Transverse colon (tissue), 4 donors: Measurements from ENCODE around the gene ARHGEF11. TPM values are rescaled to one million over a fixed set of nuclear protein-coding genes. Genes with fewer than 3 reads are reported as not detected.

ENCODE experiments used
- DNase-seq: peaks from one replicate; pipeline ENCODE4 v3.0.0-alpha.2; 2019
- H3K27ac ChIP-seq, 4 donors: fragments of 200-600 bp; sonication (generic); 2 replicates each; pipeline ENCODE4 v1.5.1; 2016 to 2018; ENCODE audit warnings: inconsistent platforms in 4 of 4
- H3K27me3 ChIP-seq: fragments of 200-600 bp; sonication (generic); 2 replicates; pipeline ENCODE4 v1.5.1; 2017; ENCODE audit warnings: inconsistent platforms
- H3K36me3 ChIP-seq, 4 donors: fragments of 200-600 bp; sonication (generic); 2 replicates each; pipeline ENCODE4 v1.5.1; 2017 to 2019; ENCODE audit warnings: inconsistent platforms in 4 of 4
- H3K4me1 ChIP-seq, 4 donors: fragments of 200-600 bp; sonication (generic); 2 replicates each; pipeline ENCODE4 v1.5.1; 2017 to 2020; ENCODE audit warnings: inconsistent platforms in 4 of 4
- H3K4me3 ChIP-seq, 4 donors: fragments of 200-600 bp; sonication (generic); 1 replicate in 1 of 4; 2 replicates in 3 of 4; pipeline versions ENCODE4 v1.5.1 to v1.6.1; 2017 to 2019; ENCODE audit warnings: inconsistent platforms in 4 of 4
- H3K9me3 ChIP-seq, 2 donors: fragments of 200-600 bp; sonication (generic); 2 replicates each; pipeline ENCODE4 v1.5.1; 2017 to 2019; ENCODE audit warnings: inconsistent platforms in 2 of 2
- EP300 ChIP-seq: sonication (generic); formaldehyde crosslinking; IDR thresholded peaks from one replicate; pipeline ENCODE4 v1.6.1; 2017; ENCODE audit warnings: antibody characterized with exemption, low read depth
- POLR2A ChIP-seq: fragments of 450-650 bp; IDR thresholded peaks from one replicate; pipeline ENCODE4 v1.6.1; 2016; ENCODE audit warnings: antibody characterized with exemption, mild to moderate bottlenecking, moderate library complexity
- POLR2AphosphoS5 ChIP-seq, 3 donors: sonication (generic); formaldehyde crosslinking; IDR thresholded peaks; one replicate each; pipeline ENCODE4 v1.6.1; 2016; ENCODE audit warnings: antibody characterized with exemption in 3 of 3
- WGBS, 2 donors: methylation state at CpG; one replicate each; pipeline ENCODE4 v1.1.5; 2018; ENCODE audit warnings: low coverage in 1 of 2; 5-methylcytosine and 5-hydroxymethylcytosine counted together
- in situ Hi-C, 4 donors: fragments of 200-750 bp; cut with MboI; loops; one replicate each; pipeline versions ENCODE4 v1.15.0 to v1.15.1; 2017; ENCODE audit warnings: low sequenced_read_pairs in 3 of 4, low pct_ligation_motif_present in 1 of 4, low pct_unique_long_range_greater_than_20kb in 1 of 4
- intact Hi-C: fragments of 100-400 bp; cut with DNase I; formaldehyde crosslinking; loops from one replicate; pipeline ENCODE4 v1.15.1; 2023; ENCODE audit warnings: low total_unique reads
- total RNA-seq, 4 donors: library from RNA; depleted of rRNA; stranded (reverse); fragments of >200 nt; gene quantifications; one replicate each; pipeline ENCODE4 v1.1.0, GENCODE V29; 2016
- TF ChIP-seq, protein P1 (sequence below), 5 experiments: fragments of 200-600 bp in 3 of 5; fragments of 450-650 bp in 2 of 5; sonication (generic) in 3 of 5; IDR thresholded peaks; 1 replicate in 2 of 5; 2 replicates in 3 of 5; pipeline ENCODE4 v1.5.1; 2016 to 2017; ENCODE audit warnings: antibody characterized with exemption in 5 of 5, inconsistent platforms in 3 of 5, mild to moderate bottlenecking in 2 of 5, moderate library complexity in 1 of 5

Gene ARHGEF11
- total RNA-seq, 4 donors from 2014 or later: 52.6 to 82.8 (median 62.1) TPM

DNA sequence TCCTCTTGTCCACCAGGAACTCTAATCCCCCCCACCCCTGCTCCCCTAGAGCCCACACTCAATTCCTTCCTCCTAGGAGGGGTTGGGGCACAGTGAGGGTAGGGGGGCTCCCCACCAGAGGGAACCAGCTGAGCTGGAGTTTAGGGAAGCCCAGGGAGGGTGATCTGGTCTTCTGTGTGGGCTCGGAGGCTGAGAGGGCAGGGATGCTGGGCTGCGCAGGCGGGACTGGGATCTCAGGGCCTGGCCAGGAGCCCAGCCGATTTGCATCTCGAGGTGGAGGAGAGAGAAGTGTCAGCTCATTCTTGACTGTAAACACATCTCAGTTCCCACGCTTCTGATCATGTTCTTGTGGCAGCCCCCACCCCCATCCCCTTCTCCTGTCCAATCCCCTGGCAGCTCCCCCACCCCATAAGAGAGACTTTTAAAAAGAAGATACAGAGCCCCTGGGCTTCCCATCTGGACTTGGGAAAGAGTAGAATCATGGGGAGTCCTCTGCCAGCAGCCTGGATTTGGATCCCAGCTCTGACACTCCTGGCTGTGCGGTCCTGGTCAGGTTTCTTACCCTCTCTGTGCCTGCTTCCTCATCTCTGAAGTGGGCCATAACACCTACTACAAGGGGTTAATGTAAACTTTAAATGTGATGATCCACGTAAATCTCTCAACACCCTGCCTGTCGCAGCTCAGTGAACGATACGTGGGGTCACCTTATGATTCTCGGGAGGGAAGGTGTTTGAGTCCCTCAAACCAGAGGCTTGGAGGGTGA lies 145.4 kb downstream of the ARHGEF11 start:
- Histone ChIP-seq H3K27me3 (peaks cover 10% of the 10 kb centered on the region), H3K4me3 (no peak overlapping the region), H3K4me1 (peaks cover 0 to 10% (median 0%) of the 10 kb centered on the region in 4 donors), H3K36me3 (no peaks in the 10 kb centered on the region), H3K27ac (no peak overlapping the region), H3K9me3 (no peaks in the 10 kb centered on the region)
- 54% methylated on average over 12 of the region's 12 CpGs; no CpG with 5 or more reads in 1 of the 2 donors for WGBS, 2 donors
- TF ChIP-seq POLR2A (no peak), EP300 (no peak), POLR2AphosphoS5 (IDR thresholded peaks at IDR 0.05) (no peak)
- TF ChIP-seq, protein P1, sequence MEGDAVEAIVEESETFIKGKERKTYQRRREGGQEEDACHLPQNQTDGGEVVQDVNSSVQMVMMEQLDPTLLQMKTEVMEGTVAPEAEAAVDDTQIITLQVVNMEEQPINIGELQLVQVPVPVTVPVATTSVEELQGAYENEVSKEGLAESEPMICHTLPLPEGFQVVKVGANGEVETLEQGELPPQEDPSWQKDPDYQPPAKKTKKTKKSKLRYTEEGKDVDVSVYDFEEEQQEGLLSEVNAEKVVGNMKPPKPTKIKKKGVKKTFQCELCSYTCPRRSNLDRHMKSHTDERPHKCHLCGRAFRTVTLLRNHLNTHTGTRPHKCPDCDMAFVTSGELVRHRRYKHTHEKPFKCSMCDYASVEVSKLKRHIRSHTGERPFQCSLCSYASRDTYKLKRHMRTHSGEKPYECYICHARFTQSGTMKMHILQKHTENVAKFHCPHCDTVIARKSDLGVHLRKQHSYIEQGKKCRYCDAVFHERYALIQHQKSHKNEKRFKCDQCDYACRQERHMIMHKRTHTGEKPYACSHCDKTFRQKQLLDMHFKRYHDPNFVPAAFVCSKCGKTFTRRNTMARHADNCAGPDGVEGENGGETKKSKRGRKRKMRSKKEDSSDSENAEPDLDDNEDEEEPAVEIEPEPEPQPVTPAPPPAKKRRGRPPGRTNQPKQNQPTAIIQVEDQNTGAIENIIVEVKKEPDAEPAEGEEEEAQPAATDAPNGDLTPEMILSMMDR (IDR thresholded peaks at IDR 0.05): no peak
- in situ Hi-C loops: no loop called here
- no peak for DNase-seq
- intact Hi-C loops: no loop called here

GRCh38 chr1:156898971-156899664 lies 146.4 kb downstream of the ARHGEF11 start:
- H3K4me3 ChIP-seq: no peak overlapping the region
- DNase-seq: no peak
- no peak overlapping the region for H3K27ac ChIP-seq
- intact Hi-C loops (no loop called here), in situ Hi-C loops (no loop called here)
- H3K4me1 ChIP-seq: peaks cover 0 to 10% (median 0%) of the 10 kb centered on the region in 4 donors
- no peaks in the 10 kb centered on the region for H3K36me3 ChIP-seq
- TF ChIP-seq, protein P1 (IDR thresholded peaks at IDR 0.05): no peak
- TF ChIP-seq POLR2A (no peak), EP300 (no peak), POLR2AphosphoS5 (IDR thresholded peaks at IDR 0.05) (no peak)
- H3K27me3 ChIP-seq: peaks cover 16% of the 10 kb centered on the region
- no peaks in the 10 kb centered on the region for H3K9me3 ChIP-seq
- 74 to 77% methylated on average over 4 to 12 of the region's 12 CpGs for WGBS, 2 donors

- DNase-seq: no peak
- Histone ChIP-seq H3K4me1 (peaks cover 0 to 15% (median 4%) of the 10 kb centered on the region in 4 donors), H3K36me3 (no peaks in the 10 kb centered on the region), H3K27me3 (peaks cover 26% of the 10 kb centered on the region), H3K27ac (peak overlapping the region; percentile 24 to 69 (median 41)), H3K9me3 (no peaks in the 10 kb centered on the region), H3K4me3 (no peak overlapping the region)
- TF ChIP-seq, protein P1 (IDR thresholded peaks at IDR 0.05): no peak
- TF ChIP-seq EP300: no peak
- no peak for TF ChIP-seq POLR2A
- TF ChIP-seq POLR2AphosphoS5 (IDR thresholded peaks at IDR 0.05): no peak
- intact Hi-C loops (no loop called here), in situ Hi-C loops (no loop called here)
- WGBS, 2 donors: 18% methylated on average over 13 of the region's 13 CpGs; no CpG with 5 or more reads in 1 of the 2 donors
Observed at GRCh38 chr1:156898161-156898566, 147.4 kb downstream of the ARHGEF11 start.

DNA sequence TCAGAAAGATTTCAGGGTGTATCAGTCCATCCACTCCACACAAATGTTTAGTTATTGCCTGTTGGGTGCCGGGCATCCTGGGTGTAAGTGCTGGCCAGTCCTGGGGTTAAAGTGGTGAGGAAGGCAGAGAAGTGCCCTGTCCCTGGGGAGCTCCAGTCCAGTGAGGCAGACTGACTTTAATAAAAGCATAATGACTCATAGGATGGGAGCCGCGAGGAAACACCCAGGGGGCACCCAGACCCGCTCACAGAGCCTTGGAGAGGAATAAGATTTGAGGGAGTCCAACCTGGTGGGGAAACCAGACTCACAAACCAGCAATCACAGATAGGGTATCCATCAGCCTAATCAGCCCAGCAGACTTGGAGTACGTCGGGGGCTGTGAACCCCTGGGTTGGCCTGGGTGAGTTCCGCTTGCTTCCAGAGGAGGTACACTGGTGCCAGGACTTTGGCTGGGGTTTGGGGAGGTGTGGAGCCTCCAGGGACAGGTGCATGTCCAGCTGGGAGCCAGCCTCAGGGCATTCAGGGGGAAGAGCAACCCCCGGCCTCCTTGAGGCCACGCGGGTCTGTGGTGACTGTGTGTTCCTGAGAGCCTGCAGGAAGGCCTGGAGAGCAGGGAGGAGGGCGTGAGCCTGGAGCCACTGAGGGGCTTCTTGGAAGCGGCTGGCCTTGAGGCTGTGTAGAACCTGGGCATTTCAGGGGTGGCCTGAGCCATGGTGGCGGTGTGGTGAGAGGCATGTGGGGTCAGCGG lies 148.3 kb downstream of the ARHGEF11 start:
- no peaks in the 10 kb centered on the region for H3K9me3 ChIP-seq
- peaks cover 35% of the 10 kb centered on the region for H3K27me3 ChIP-seq
- in situ Hi-C loops: no loop called here
- H3K36me3 ChIP-seq: no peaks in the 10 kb centered on the region
- intact Hi-C loops: no loop called here
- 85% methylated on average over 13 of the region's 14 CpGs; no CpG with 5 or more reads in 1 of the 2 donors for WGBS, 2 donors
- peak overlapping the region; percentile 24 to 69 (median 41) for H3K27ac ChIP-seq
- no peak for DNase-seq
- TF ChIP-seq, protein P1 (IDR thresholded peaks at IDR 0.05): no peak
- TF ChIP-seq POLR2AphosphoS5 (IDR thresholded peaks at IDR 0.05) (no peak), POLR2A (no peak), EP300 (no peak)
- H3K4me3 ChIP-seq: no peak overlapping the region
- H3K4me1 ChIP-seq: peaks cover 3 to 24% (median 13%) of the 10 kb centered on the region in 4 donors
